Panc1 (cell line): ENCODE measurements around the gene EIF3M. TPM values are rescaled to one million over a fixed set of nuclear protein-coding genes. Genes with fewer than 3 reads are reported as not detected.
A peak's percentile ranks its signal among the peaks of the same experiment; 100 is the strongest.

Experiments
- ATAC-seq: fragments of 200-7000 bp; cut with Tn5 transposase; 2 replicates; pipeline ENCODE4 v1.9.1; 2020; ENCODE audit warnings: mild to moderate bottlenecking, moderate library complexity
- BruUV-seq: library from RNA; stranded (reverse); fragments of 400-500 nt; replicated peaks from 2 replicates; lab custom pipeline; 2021; lab: Mats Ljungman, UMichigan
- CTCF ChIA-PET: fragments of 300-600 bp; sonication (Branson Sonifier 250); formaldehyde crosslinking; loops from one replicate; lab custom pipeline; 2022; ENCODE audit warnings: antibody characterized with exemption; lab: Charles Lee
- POLR2A ChIA-PET: fragments of 300-600 bp; sonication (Branson Sonifier 250); formaldehyde crosslinking; loops from one replicate; lab custom pipeline; 2022; ENCODE audit warnings: antibody characterized with exemption; lab: Charles Lee
- DNase-seq: peaks from one replicate; pipeline ENCODE4 v3.0.0-alpha.2; 2010; ENCODE audit warnings: low read depth, low spot score
- H3K27ac ChIP-seq: 2 replicates; pipeline ENCODE4 v1.5.1; 2011; ENCODE audit warnings: mild to moderate bottlenecking, low read length, inconsistent platforms
- H3K27me3 ChIP-seq: fragments of 200-500 bp; sonication (Bioruptor generic); 2 replicates; pipeline ENCODE4 v1.6.0; 2014; ENCODE audit warnings: low read length, inconsistent platforms; ENCODE audit not compliant: control insufficient read depth, insufficient read depth
- H3K36me3 ChIP-seq: fragments of 200-500 bp; sonication (Bioruptor generic); 2 replicates; pipeline ENCODE4 v1.5.1; 2014; ENCODE audit warnings: inconsistent platforms, mild to moderate bottlenecking, low read length, moderate library complexity; ENCODE audit not compliant: control insufficient read depth, insufficient read depth
- H3K4me1 ChIP-seq: 2 replicates; pipeline ENCODE4 v1.5.1; 2011; ENCODE audit warnings: inconsistent platforms, mild to moderate bottlenecking, low read length, moderate library complexity; ENCODE audit not compliant: control insufficient read depth, insufficient read depth
- H3K4me3 ChIP-seq, 2 experiments: 2 replicates each; pipeline ENCODE4 v1.5.1; 2011 to 2012; ENCODE audit warnings: low read depth in 2 of 2, low read length in 2 of 2, mild to moderate bottlenecking in 2 of 2, inconsistent platforms in 1 of 2, moderate library complexity in 1 of 2
- H3K9me3 ChIP-seq: fragments of 200-500 bp; sonication (Bioruptor generic); 2 replicates; pipeline ENCODE4 v1.5.1; 2014; ENCODE audit warnings: low read depth, mild to moderate bottlenecking, inconsistent platforms, low read length, moderate library complexity; ENCODE audit not compliant: control insufficient read depth, insufficient read depth
- POLR2AphosphoS5 ChIP-seq: IDR thresholded peaks from 2 replicates; pipeline ENCODE4 v1.6.1; 2012; ENCODE audit warnings: mild to moderate bottlenecking, low read depth, low read length, moderate library complexity
- SIN3A ChIP-seq: IDR thresholded peaks from 2 replicates; pipeline ENCODE4 v1.6.1; 2012; ENCODE audit warnings: low read depth, mild to moderate bottlenecking, low read length, moderate library complexity, borderline replicate concordance; ENCODE audit not compliant: insufficient read depth
- TCF7L2 ChIP-seq: IDR thresholded peaks from 2 replicates; pipeline ENCODE4 v1.6.1; 2011; ENCODE audit warnings: mild to moderate bottlenecking, low read depth, low read length, inconsistent platforms
- in situ Hi-C: cut with HindIII; loops from 2 replicates; pipeline ENCODE4 v1.10.0; 2016; ENCODE audit warnings: low sequenced_read_pairs, low pct_unique_long_range_greater_than_20kb
- intact Hi-C: fragments of 100-400 bp; cut with micrococcal nuclease; formaldehyde crosslinking; loops from one replicate; pipeline ENCODE4 v1.10.0; 2022; ENCODE audit not compliant: unreplicated experiment
- total RNA-seq: library from RNA; stranded (reverse); gene quantifications from one replicate; pipeline ENCODE4 v1.2.1, GENCODE V29; 2021; ENCODE audit not compliant: unreplicated experiment
- TF ChIP-seq, protein P1 (sequence below): fragments of 450-650 bp; IDR thresholded peaks from 2 replicates; pipeline ENCODE4 v1.5.1; 2017; ENCODE audit warnings: mild to moderate bottlenecking
- TF ChIP-seq, protein P2 (sequence below), 2 experiments: IDR thresholded peaks; 2 replicates each; pipeline ENCODE4 v1.6.1; 2011 to 2012; ENCODE audit warnings: low read depth in 2 of 2, control low read depth in 1 of 2, low read length in 1 of 2, mild to moderate bottlenecking in 1 of 2, moderate library complexity in 1 of 2; ENCODE audit not compliant: insufficient read depth in 1 of 2

EIF3M gene
- total RNA-seq, 1 experiment from 2014 or later, result 270 TPM

DNA sequence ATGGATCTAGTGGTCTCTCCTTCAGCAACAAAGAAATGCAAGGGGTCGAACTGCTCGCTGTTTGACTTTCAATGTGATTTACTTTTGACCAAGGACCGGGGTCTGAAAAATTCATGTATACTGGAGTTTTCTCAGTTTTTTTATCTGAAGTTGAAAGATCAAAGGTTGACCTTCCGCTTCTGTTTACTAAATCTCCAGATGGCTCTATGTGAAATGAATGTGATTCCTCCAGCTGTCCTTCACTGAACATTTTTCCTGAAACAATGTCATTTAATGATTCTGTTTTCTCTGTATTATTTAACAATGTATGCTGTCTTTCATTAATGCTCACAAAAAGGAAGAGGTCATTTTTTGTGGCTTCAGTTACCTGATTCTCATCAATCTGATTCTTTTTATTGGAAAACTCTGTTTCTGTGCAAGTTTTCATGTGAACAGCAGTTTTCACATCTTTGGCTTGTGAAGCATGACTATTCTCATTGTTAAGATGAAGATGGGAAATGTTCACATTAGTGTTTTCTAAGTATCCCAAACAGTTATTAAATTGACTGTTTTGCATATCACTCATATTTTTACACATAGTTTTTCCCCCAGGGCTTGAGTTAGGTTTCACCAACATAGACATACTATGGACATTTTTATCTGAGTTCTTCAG lies 30.0 kb downstream of the EIF3M start:
- intact Hi-C loops, result no loop called here
- CTCF ChIA-PET, result no interaction called here

DNA sequence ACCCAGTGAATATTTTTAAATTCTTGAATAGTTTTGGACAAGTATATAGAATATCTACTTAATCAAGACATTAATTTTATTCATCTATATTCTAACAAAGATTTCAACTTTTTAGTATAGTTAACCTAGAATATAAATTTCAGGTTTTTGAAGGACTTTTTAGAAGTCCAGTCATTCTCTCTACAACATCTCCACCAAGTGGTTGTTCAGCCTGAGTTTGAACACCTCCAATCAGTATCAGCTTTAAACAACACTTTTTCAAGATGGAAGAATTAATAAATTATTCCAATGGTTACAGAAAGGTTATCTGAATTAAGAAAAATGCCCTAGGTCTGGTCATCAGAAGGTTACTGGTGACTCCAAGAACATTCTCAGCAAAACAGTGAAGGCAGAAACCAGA lies 31.8 kb downstream of the EIF3M start:
- Histone ChIP-seq H3K4me3 (no peak overlapping the region), H3K9me3 (no peaks in the 10 kb centered on the region), H3K27me3 (no peaks in the 10 kb centered on the region), H3K27ac (no peak overlapping the region), H3K36me3 (no peaks in the 10 kb centered on the region; the same call in 1 of the 2 replicates), H3K4me1 (no peaks in the 10 kb centered on the region)
- ATAC-seq (no peak), DNase-seq (no peak)
- in situ Hi-C loops (no loop called here), intact Hi-C loops (no loop called here)
- CTCF ChIA-PET, result interaction anchor here (1.0 kb wide), 1 partner anchor 292 kb away, joined by 3 read pairs; no protein-coding TSS in a partner anchor
- BruUV-seq, result no TSS peak
- POLR2A ChIA-PET, result interaction anchor here (0.7 kb wide), 1 partner anchor 212 kb away, joined by 3 read pairs; no protein-coding TSS in a partner anchor
- no peak for TF ChIP-seq TCF7L2
- TF ChIP-seq, protein P1, sequence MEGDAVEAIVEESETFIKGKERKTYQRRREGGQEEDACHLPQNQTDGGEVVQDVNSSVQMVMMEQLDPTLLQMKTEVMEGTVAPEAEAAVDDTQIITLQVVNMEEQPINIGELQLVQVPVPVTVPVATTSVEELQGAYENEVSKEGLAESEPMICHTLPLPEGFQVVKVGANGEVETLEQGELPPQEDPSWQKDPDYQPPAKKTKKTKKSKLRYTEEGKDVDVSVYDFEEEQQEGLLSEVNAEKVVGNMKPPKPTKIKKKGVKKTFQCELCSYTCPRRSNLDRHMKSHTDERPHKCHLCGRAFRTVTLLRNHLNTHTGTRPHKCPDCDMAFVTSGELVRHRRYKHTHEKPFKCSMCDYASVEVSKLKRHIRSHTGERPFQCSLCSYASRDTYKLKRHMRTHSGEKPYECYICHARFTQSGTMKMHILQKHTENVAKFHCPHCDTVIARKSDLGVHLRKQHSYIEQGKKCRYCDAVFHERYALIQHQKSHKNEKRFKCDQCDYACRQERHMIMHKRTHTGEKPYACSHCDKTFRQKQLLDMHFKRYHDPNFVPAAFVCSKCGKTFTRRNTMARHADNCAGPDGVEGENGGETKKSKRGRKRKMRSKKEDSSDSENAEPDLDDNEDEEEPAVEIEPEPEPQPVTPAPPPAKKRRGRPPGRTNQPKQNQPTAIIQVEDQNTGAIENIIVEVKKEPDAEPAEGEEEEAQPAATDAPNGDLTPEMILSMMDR, result peak; percentile 38; the same call in 1 of the 2 replicates
- no peak for TF ChIP-seq SIN3A

More for the DNA sequence above, 30.0 kb downstream of the EIF3M start:
- H3K9me3 ChIP-seq, result no peaks in the 10 kb centered on the region
- ATAC-seq (no peak), DNase-seq (no peak)
- no peak overlapping the region for H3K27ac ChIP-seq
- no peaks in the 10 kb centered on the region for H3K4me1 ChIP-seq
- no TSS peak for BruUV-seq
- in situ Hi-C loops, result no loop called here
- no peak overlapping the region for H3K4me3 ChIP-seq
- TF ChIP-seq, protein P1, result no peak
- no peak for TF ChIP-seq POLR2AphosphoS5
- POLR2A ChIA-PET, result no interaction called here
- no peaks in the 10 kb centered on the region; the same call in 1 of the 2 replicates for H3K36me3 ChIP-seq
- H3K27me3 ChIP-seq, result no peaks in the 10 kb centered on the region

- POLR2A ChIA-PET, result no interaction called here
- Histone ChIP-seq H3K9me3 (no peaks in the 10 kb centered on the region), H3K4me1 (no peaks in the 10 kb centered on the region), H3K27me3 (no peaks in the 10 kb centered on the region), H3K36me3 (no peaks in the 10 kb centered on the region), H3K4me3 (no peak overlapping the region), H3K27ac (no peak overlapping the region)
- TF ChIP-seq SIN3A (no peak), TCF7L2 (no peak), POLR2AphosphoS5 (no peak)
- TF ChIP-seq, protein P1, result no peak
- TF ChIP-seq, protein P2, sequence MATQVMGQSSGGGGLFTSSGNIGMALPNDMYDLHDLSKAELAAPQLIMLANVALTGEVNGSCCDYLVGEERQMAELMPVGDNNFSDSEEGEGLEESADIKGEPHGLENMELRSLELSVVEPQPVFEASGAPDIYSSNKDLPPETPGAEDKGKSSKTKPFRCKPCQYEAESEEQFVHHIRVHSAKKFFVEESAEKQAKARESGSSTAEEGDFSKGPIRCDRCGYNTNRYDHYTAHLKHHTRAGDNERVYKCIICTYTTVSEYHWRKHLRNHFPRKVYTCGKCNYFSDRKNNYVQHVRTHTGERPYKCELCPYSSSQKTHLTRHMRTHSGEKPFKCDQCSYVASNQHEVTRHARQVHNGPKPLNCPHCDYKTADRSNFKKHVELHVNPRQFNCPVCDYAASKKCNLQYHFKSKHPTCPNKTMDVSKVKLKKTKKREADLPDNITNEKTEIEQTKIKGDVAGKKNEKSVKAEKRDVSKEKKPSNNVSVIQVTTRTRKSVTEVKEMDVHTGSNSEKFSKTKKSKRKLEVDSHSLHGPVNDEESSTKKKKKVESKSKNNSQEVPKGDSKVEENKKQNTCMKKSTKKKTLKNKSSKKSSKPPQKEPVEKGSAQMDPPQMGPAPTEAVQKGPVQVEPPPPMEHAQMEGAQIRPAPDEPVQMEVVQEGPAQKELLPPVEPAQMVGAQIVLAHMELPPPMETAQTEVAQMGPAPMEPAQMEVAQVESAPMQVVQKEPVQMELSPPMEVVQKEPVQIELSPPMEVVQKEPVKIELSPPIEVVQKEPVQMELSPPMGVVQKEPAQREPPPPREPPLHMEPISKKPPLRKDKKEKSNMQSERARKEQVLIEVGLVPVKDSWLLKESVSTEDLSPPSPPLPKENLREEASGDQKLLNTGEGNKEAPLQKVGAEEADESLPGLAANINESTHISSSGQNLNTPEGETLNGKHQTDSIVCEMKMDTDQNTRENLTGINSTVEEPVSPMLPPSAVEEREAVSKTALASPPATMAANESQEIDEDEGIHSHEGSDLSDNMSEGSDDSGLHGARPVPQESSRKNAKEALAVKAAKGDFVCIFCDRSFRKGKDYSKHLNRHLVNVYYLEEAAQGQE (IDR thresholded peaks at IDR 0.05; ENCODE audit: insufficient read depth in 1 of 2, low read depth in 2 of 2, low read length in 1 of 2), result no peak
- in situ Hi-C loops, result no loop called here
- no TSS peak for BruUV-seq
- CTCF ChIA-PET, result no interaction called here
- DNase-seq, result no peak
- no peak for ATAC-seq
- intact Hi-C loops, result no loop called here
Observed at GRCh38 chr11:32616903-32617302, 33.3 kb downstream of the EIF3M start.
